Measurements from ENCODE around the gene ARHGAP22.
"Not testable (repeated sequence)": the region's sequence is repeated elsewhere in the genome, so short reads cannot be mapped to it uniquely, and the experiment has no call there.

ARHGAP22 gene

DNA sequence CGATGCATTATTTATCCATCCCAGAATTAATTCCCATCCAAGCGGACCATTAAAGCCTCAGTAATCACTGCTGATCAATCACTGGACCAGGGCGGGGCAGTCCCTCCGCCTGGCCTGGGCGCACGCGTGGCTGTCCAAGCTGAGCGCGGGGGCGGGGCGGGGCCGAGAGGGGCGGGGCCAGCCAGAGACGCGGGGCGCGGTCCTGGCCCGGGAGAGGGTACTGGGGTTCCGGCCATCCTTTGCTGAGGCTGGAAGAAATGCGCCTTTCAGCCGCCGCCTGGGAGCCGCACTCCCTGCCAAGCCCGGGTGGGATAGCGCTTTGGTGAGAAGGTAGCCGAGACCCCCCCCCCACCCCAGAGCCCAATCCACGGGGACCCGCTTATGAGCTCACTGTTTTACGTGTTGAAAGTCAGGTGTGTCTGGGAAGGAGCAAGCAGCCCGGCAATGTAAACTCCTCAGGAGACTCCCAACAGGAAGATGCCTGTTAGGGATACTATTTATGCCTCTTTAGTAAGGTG, at the start of gene ARHGAP22:
TSS of gene ARHGAP22 (minus strand) at position 83 of the 518 bp plus-strand sequence. CDS start 277 bp downstream, outside the sequence.
- no peak for DNase-seq

DNA sequence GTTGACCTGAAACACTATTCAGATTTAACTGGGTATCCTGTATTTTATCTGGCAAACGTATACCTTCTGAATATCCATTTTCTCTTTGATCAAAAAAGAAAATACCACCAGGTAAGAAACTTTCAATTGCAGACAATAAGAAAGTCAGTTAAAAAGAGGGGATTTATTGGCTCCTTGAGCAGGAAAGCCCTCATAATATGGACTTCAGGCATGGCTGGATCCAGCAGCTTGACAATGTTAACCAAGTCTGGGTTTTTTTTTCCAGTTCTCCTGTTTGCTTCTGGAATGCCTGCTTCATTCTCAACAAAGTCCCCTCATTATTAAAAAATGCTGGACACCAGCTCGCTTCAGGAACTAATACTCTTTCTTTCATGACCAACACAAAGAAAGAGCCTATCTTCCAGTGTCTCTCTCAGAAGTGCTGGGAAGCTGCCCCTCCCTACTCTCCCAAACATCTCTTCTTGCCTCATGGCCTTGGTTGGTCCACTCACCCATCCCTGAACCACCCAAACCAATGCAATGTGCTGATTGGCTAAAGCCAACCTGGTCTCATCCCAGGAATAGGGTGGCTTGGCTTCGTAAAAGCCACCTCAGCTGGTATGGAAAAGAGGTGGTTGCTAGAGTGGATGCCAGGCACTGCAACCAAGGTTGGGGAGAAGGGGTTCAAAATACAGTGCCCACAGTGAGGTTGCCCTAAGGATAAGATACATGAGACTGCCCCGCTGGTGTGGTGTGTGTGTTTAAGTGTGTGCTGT, 49.2 kb upstream of the ARHGAP22 start:
- no peak for DNase-seq

DNA sequence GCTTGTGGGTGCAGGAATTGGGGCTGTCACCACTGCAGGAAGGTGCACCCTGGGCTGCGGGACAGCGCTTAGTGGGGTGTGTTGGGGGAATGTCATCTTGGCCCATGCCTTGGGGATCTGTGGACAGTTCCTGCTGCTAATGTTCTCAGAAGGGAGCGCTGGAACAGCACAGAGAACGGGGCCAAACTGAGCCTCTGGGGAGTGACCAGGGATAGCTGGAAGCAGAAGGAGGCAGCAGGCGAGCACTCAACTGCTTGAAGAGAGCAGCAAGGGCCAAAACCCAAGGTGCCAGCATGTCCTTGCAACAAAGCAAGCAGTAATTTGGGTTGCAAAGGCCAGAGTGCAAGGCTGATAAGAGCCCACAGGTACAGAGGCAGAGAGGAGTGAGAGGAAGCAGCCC, 48.5 kb upstream of the ARHGAP22 start:
- no peak for DNase-seq

GRCh38 chr10:48652344-48652743, 47.5 kb upstream of the ARHGAP22 start:
- no peak for DNase-seq

- DNase-seq = no peak
Measured at GRCh38 chr10:48651839-48652238, 47.0 kb upstream of the ARHGAP22 start.

DNA sequence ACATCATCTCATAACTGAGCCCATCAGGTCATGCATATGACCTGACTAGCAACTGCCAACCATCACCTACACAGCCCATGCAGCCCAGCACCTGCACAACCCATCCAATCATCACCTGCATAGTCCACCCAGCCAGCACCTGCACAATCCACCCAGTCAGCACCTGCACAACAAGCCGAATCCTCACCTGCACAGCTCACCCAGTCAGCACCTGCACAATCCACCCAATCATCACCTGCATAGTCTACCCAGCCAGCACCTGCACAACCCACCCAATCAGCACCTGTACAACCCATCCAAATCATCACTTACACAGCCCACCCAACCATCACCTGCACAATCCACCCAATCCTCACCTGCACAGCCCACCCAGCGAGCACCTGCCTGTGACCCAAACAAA, 46.4 kb upstream of the ARHGAP22 start:
- DNase-seq = no peak

- DNase-seq = peak; percentile 32
Measured at GRCh38 chr10:48649349-48649944, 44.6 kb upstream of the ARHGAP22 start.

DNA sequence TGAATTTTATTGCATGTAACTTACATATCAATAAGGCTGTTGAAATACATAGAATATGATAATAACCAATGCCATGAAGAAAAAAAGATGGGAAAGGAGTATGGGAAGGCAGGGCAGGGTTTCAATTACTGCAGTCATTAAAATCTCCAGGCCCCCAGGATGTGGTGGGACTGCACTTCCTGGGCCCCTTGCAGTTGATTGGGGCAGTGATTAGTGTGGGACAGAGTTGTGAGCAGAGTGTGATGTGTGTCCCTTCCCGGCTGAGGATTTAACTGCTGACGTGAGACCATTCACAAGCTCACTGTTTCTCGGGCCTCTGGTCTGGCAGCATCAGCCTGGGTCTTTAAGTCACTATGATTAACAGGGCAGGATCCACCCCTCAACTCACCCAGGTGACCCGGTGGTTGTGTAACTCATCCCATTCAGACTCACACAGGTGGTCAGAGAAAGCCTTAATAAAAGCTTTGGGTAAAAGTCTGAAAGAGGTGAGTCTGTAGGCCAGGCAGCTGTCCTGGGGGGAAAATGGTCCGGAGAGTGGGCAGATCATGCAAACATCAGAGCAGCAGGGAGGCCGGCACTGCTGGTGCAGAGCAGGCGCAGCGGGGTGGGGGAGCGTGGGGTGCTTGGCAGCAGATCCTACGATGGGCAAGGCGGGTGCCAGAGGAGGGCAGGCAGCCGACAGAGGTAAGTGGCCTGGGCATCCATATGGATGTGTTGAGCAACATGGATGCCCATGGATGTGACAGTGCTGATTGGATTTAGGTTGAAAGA, 43.5 kb upstream of the ARHGAP22 start:
- DNase-seq = no peak

DNA sequence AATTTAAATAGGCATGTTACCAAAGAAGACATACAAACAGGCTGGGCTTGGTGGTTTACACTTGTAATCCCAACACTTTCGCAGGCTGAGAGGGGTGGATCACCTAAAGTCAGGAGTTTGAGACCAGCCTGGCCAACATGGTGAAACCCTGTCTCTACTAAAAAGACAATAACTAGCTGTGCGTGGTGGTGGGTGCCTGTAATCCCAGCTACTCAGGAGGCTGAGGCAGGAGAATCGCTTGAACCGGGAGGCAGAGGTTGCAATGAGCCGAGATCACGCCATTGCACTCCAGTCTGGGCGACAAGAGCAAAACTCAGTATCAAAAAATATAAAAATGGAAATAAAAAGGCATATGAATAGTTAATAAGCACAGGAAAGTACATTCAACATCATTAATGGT, 42.2 kb upstream of the ARHGAP22 start:
- not testable (repeated sequence) for DNase-seq

GRCh38 chr10:48645600-48645999, 40.7 kb upstream of the ARHGAP22 start:
- no peak for DNase-seq

- DNase-seq = not testable (repeated sequence)
Measured at GRCh38 chr10:48641099-48641690, 36.3 kb upstream of the ARHGAP22 start.

DNA sequence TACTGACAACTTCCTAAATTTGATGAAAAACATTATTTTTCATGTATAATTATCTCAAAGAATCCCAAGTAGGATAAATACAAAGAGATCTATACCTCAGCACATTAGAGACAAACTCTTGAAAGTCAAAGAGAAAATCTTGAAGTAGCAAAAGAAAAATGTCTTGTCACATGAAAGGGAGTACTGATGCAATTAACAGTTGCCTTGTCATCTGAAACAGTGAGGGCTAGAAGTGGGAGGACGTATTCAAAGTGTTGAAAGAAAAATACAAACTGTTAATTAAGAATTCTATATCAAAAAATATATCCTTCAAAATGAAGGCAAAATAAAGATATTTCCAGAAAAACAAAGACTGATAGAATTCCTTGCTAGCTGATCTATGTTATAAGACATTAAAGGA, 35.5 kb upstream of the ARHGAP22 start:
- no peak for DNase-seq

DNA sequence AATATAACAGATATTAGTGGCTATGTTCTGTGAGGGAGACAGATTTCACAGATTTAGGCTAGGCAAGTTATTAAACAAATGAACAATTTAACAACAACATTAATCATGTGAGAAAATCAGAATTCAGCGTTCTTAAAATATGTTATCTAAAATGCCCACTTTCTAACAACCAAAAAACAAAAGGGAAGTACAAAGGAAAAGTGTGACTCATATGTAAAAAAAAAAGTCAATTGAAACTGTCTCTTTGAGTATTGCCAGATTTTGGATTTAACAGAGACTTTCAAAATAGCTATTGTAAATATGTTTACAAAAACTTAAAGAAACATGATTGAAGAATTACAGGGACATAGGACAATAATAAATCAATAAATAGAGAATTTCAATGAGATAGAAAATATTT, 34.8 kb upstream of the ARHGAP22 start:
- DNase-seq = peak; percentile 27

- no peak for DNase-seq
Measured at GRCh38 chr10:48638739-48639527, 34.1 kb upstream of the ARHGAP22 start.

DNA sequence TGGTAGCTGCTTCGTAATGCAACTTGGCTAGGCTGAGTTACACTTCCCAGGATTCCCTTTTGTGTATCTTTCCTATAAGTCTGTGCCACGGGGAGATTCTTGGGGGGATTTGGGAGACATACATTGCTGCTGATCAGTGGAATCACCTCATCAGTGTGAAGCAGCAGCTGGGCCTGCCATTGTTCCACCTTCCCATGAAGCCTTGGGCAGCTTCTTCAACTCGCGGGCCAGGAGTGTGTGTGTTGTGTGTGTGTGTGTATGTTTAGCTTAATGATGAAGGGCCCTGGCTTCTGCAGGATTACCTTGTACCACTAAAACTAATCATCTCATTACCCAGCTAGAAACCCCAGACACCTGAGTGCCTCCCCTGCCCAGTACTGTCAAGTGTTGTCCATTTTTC, 33.3 kb upstream of the ARHGAP22 start:
- no peak for DNase-seq

GRCh38 chr10:48636901-48637300, 32.0 kb upstream of the ARHGAP22 start:
- no peak for DNase-seq

- DNase-seq = no peak
Measured at GRCh38 chr10:48636231-48636630, 31.4 kb upstream of the ARHGAP22 start.

- no peak for DNase-seq
Measured at GRCh38 chr10:48634984-48635557, 30.2 kb upstream of the ARHGAP22 start.

DNA sequence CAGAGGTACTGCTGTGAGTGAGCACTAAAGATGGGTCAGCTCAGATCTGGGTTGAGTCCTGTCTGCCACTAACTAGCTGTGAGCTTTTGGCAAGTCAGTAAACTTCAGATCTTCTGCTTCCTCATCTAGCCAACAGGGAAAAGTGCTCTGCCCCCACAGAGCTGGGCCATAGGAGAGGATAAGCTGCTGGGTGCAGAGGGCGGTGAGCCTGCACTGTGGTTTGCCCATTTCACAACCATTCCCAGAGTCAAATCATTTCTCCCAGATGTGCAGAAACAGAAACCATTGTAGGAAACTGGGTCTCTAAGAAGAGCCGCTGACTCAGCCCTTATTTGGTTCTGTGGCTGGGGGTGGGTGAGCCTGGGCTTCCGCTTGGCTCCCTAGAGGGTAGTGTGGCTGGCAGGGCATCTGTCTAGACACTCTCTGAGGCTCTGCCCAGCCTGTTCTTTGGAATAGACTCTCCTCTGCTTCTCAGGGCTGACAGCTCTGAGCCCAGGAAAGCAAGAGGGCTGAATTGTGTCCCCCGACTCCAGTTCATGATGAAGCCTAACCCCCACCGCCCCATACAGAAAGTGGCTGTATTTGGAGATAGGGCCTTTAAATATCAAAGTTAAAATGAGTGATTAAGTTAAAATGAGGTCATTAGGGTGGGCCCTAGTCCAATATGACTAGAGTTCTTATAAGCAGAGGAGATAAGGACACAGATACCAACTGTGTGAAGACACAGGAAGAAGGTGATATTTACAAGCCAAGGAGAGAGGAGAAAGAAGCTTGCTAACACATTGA, 29.5 kb upstream of the ARHGAP22 start:
- DNase-seq = peak; percentile 88

- DNase-seq = no peak
Measured at GRCh38 chr10:48633381-48634197, 28.7 kb upstream of the ARHGAP22 start.

Data from OCI-M1 (cell line).